CD4-positive, alpha-beta T cell treated with Interleukin-6 at 100 ng/mL for 8 hours (primary cell): Measurements from ENCODE around the gene CENPW.
A peak's percentile ranks its signal among the peaks of the same experiment; 100 is the strongest.

Experiments
- DNase-seq: peaks from one replicate; pipeline ENCODE4 v3.0.0-alpha.2; 2020; ENCODE audit warnings: mixed read lengths, low spot score

The CENPW gene

DNA sequence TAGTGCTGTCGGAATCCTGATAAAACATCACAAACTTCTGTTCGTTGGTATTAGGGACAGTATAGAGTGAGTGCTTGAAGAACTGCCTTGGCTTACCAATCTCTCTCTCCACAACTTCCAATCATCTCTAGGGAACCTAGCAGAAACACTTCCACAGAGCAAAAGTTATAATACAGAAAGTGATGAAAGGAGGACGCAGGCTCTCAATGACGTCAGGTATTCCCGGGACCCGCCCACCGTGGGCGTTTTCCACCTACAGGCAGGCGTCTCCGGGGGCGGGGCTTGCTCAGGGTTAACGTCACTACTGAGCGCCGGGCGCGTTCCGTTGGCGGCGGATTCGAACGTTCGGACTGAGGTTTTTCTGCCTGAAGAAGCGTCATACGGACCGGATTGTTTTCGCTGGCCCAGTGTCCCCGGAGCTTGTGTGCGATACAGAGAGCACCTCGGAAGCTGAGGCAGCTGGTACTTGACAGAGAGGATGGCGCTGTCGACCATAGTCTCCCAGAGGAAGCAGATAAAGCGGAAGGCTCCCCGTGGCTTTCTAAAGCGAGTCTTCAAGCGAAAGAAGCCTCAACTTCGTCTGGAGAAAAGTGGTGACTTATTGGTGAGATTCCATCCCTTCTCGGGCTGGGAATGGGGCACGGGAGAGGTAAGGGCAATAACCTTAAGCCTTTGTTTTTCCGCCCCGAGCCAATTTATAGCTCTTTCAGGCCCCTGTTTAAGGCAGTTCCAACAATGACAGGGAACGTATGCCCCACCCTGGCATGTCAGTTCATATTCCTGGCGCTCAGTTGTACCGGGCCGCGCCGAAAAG is at the start of gene CENPW:
Gene CENPW (plus strand): TSS at position 320 of the 814 bp plus-strand sequence. CDS start 159 bp downstream, at position 479.
- peak; percentile 82 for DNase-seq

DNA sequence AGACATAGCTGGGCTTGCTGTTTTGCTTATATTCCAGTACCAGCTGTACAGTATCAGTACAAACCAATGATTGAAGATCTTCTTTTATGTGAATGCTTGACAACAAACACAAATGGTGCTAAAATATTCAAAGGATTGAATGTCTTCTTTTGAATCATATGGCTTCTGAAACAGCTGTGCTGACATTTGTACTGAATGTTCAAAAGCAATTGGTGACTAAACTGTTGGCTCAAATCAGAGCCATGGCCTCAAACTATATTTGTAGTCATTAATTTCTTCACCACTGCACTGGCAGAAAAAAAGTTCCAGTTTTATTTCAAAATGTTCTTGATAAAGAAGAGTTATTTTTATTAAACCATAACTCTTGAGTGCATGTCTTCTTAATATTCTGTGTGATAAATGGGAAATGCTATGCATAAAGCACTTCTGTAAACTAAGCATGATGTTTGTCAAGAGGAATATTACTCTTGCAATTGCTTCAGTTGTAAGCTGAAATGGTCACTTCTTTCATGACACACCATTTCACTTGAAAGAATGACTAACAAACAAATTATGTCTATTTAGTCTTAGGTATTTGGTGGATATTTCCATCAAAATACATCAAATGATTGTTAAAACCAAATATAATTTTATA is 45.9 kb upstream of the CENPW start:
- DNase-seq = no peak

DNA sequence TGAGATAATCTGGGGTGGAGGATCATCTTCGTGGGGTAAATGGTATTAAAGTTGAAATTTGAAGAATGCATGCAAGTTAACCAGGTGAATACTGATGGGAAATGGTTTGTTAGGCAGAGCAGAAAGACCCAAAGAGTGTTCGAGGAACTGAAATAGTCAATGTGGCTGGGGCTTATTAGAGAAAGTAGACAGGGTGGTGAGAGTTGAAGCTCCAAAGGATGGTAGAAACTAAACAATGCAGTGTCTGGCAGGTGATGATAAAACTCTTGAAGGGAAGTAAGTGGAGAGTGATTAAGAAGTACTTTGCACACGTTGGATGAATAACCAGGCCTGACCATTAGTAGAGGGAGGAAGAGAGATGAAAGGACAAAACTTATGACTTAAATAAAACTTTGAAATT is 39.8 kb upstream of the CENPW start:
- no peak for DNase-seq

- no peak for DNase-seq
Observed at GRCh38 chr6:126300735-126301134, 39.2 kb upstream of the CENPW start.

DNA sequence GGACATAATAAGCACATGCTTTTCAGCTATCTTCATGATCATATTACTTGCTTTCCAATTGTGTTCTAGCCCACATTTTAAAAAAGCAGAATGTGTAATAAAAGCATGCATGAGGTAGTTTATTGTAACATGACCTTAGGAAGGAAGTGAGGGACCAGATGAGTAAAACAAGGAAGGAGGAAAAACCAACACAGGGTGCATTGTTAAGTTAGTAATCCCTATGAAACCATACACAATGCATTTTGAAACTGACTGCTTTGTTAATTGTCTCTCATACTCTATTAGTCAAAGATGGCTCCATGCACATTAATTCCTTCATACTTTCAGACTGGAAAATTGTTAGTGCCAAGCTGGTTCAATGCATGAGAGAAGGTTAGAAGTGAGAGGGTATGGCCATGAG is 37.7 kb upstream of the CENPW start:
- DNase-seq = no peak

DNA sequence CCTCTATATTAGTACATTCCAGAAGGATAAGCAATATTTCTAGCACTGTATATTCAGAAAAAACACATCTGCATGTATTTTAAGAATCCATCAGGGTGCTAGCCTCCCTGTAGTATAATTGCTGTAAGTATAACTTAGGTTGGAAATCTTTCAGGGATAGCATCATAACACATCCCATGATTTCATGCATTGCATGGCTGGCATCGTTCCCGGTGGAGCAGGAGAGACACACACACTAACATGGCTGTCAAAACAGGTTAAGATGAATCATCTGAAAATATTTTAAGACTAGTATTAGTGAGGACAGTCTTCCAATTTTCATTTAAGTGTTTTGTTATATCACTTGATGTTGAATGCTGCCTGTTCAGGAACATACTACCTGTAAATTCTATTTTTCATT is 32.1 kb upstream of the CENPW start:
- DNase-seq = no peak

- no peak for DNase-seq
Observed at GRCh38 chr6:126308362-126308761, 31.6 kb upstream of the CENPW start.

- DNase-seq = no peak
Observed at GRCh38 chr6:126312013-126312665, 27.8 kb upstream of the CENPW start.

DNA sequence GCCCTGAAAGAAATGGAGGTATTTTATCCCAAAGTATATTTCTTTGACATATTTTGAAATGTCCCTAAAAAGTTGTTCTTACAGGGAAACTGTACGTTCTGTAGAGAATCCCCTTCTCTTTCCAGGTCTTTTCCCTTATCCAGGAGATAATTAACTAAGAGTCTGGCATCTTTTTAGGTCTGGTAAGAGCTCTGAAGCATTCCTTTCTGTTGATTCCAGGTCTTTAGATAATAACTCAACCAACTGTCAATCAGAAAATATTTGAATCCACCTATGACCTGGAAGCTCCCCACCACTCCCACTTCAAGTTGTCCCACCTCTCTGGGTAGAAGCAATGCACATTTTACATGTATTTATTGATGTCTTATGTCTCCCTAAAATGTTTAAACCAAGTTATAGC is 26.0 kb upstream of the CENPW start:
- DNase-seq = no peak

GRCh38 chr6:126318797-126319196 is 21.1 kb upstream of the CENPW start:
- DNase-seq = no peak

DNA sequence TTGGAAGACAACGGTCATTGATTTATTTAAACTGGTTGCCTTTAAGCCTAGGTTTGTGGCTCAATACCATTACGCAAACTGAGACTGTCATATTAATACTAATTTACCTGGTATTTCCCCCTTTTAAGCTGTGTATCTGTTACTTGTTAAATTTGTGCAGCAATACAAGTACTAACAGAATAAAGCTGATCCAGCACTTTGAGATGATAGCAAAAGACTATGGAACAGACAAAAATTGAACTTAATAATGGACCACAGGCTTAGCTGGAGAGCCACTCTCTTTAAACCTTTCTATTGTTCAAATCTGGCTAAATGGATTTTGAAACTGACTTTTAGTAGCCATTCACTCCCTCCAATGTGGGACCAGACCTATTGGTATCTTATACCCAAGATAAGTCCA is 6.2 kb upstream of the CENPW start:
- DNase-seq = no peak

GRCh38 chr6:126335210-126335609 is 4.7 kb upstream of the CENPW start:
- no peak for DNase-seq

DNA sequence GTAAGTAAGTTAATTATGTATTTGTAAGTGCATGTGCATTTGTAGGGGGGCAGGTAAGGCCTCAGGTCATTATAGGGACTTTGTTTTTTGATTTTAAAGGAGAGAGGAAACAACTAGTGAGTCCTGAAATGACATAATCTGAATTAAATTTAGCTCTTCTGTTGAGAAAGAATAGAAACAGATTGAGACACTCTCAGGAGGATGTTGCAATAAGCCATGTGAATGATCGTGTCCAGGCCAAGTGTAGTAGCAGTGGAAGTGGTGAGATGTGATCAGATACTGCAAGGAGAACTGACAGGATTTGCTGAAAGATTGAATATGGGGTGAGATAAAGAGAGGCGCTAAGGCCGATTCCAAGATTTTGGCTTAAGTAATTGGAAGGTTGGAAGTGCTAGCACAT is 2.6 kb upstream of the CENPW start:
- no peak for DNase-seq

DNA sequence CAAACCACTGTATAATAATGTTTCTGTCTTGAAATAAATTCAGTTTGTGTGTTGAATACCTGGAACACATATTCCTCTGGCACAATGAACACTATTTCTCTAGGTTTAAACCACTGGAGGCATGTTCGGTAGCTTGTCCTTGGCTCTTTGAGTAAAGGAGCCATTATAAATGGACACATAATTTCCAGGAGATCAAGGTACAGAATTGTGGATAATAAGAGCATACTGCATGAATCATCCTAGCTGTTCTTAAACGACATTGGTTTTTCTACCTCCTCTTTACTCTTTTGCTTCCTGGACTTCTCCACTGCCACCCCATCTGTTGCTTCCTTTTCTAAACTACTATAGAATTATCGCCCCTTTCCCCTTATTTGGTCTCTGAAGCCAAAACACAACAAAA is 1.2 kb downstream of the CENPW start:
- no peak for DNase-seq

GRCh38 chr6:126344181-126344580 is 4.3 kb downstream of the CENPW start:
- no peak for DNase-seq

DNA sequence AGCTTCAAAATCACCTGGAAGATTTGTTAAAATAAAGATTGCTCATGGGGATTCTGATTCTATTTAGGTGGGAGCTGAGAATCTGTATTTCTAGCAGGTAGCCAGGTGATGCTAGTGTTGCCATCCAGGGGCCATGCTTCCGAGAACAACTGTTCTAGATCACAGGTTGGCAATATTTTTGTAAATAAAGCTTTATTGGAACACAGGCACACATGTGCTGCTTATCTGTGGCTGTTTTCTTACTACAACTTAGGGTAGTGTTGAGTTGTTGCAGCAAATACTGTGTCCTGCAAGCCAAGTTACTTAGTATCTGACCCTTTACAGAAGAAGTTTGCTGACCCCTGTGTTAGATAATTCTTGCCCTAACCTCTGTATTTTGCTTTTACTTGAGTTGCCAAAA is 12.0 kb downstream of the CENPW start:
- DNase-seq = no peak

- no peak for DNase-seq
Observed at GRCh38 chr6:126352514-126352913, 12.6 kb downstream of the CENPW start.

DNA sequence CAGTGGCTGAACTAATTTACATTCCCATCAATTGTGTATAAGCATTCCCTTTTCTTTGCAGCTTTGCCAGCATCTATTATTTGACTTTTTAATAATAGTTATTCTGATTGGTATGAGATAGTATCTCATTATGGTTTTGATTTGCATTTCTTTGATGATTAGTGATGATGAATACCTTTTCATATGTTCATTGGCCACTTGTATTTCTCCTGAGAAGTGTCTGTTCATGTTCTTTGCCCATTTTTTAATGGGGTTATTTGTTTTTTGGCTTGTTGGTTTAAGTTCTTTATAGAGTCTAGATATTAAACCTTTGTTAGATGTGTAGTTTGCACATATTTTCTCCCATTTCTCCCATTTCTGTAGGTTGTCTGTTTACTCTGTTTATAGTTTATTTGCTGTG is 16.6 kb downstream of the CENPW start:
- DNase-seq = no peak

DNA sequence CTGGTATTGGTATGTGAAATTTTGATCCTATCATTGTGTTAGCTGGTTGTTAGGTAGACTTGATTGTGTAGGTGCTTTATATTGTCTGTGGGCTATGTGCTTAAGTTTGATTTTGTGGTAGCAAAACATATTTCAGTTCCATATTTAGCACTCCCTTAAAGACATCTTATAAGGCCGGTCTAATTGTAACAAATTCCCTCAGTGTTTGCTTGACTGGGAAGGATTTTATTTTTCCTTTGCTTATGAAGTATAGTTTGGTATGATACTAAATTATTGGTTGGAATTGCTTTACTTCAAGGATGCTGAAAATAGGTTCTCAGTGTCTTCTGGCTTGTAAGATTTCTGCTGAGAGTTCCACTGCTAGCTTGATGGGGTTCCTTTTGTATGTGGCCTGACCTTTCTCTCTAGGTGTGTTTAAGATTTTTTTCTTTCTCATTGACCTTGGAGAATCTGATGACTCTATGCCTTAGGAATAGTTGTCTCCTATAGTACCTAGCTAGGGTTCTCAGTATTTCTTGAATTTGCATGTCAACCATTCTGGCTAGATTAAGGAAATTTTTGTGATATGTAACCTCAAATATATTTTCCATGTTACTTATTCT is 20.1 kb downstream of the CENPW start:
- no peak for DNase-seq

DNA sequence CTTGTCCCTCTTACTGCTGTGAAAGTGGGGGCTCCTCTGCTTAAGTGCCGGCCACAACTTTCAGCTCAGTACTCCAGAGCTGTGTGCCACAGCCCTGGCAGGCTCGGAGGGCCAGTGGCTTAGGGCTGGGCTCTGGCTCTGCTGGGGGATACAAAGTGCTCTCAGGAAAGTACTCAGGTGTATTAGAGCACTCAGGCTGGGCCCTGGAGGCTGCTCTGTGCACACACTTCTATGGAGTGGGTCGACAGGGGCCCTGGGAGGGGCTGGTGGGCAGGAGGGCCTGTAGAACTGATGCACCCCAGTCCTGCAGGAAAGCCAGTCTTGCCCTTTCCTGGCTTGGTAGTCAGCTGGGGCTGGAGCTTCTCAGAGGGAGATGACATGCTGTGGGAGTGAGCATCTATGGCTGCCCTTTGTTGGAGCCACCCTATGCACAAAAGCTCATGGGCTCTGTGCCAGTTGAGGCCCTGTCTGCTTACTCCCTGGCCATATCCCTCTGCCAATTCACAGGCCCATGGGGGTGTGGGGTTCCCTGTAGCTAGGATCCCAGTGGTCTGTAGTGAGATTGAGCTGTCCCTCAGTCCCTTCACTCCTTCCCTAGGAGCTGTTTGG is 22.0 kb downstream of the CENPW start:
- no peak for DNase-seq

DNA sequence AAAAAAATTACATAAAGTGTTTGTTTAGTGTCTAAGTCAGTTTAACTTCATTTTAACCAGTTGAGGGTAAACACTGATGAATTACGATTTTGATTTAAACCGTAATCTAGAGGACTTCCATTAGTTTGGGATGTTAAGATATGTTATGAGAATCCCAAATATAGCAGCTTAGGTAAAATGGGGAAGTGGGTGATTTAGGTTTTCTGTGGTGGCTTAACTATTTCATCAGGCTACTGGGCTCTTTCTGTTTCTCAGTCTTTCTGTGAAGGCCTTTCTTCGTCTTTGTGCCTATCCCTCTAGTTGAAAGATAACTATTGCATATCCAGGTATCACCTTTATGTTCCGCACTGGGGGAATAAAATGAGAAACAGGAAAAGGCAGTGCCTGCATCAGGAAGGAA is 27.9 kb downstream of the CENPW start:
- DNase-seq = no peak

DNA sequence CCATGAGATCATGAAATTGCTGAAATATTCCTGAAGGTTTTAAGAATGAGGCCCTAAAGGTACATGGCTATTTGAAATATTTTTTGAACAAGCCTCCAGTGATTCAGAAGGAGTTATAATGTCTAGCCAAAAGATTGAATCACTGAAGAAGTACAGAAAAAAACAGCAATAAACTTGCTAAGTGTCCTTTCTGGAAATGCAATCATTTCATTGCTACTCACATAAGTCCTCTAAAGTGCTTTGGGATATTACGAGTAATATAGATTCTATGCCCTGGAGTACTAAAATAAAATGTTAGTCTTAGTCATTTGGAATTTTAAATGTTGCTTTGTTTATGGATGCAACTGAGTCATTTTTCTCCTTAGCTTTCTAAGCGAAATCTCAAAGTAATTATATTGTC is 32.7 kb downstream of the CENPW start:
- DNase-seq = no peak
